Thymus (tissue), 11 donors: ENCODE results near the gene NDUFAF3. TPM values are rescaled to one million over a fixed set of nuclear protein-coding genes. Genes with fewer than 3 reads are reported as not detected.

Source experiments
- DNase-seq, 9 donors: peaks; one replicate each; pipeline ENCODE4 v3.0.0-alpha.2; 2013; ENCODE audit warnings: low spot score in 9 of 9, low read depth in 6 of 9, missing footprints in 1 of 9
- H3K27ac ChIP-seq, 2 donors: one replicate each; pipeline ENCODE4 v1.5.1; 2013; ENCODE audit warnings: control low read depth in 1 of 2, low read depth in 1 of 2, low read length in 1 of 2, mild to moderate bottlenecking in 1 of 2, moderate library complexity in 1 of 2
- H3K27me3 ChIP-seq, 2 donors: one replicate each; pipeline ENCODE4 v1.5.1; 2013; ENCODE audit warnings: low read length in 1 of 2; ENCODE audit not compliant: control insufficient read depth in 2 of 2, insufficient read depth in 1 of 2
- H3K36me3 ChIP-seq, 2 donors: one replicate each; pipeline ENCODE4 v1.5.1; 2013; ENCODE audit warnings: low read length in 1 of 2, mild to moderate bottlenecking in 1 of 2, moderate library complexity in 1 of 2; ENCODE audit not compliant: control insufficient read depth in 2 of 2, insufficient read depth in 2 of 2
- H3K4me1 ChIP-seq, 2 donors: one replicate each; pipeline ENCODE4 v1.5.1; 2013; ENCODE audit warnings: low read length in 2 of 2; ENCODE audit not compliant: control insufficient read depth in 2 of 2, insufficient read depth in 2 of 2
- H3K4me3 ChIP-seq, 2 donors: one replicate each; pipeline ENCODE4 v1.5.1; 2013; ENCODE audit warnings: low read length in 2 of 2, control low read depth in 1 of 2, mild to moderate bottlenecking in 1 of 2
- H3K9me3 ChIP-seq, 2 donors: one replicate each; pipeline ENCODE4 v1.5.1; 2013; ENCODE audit warnings: low read length in 1 of 2, mild to moderate bottlenecking in 1 of 2; ENCODE audit not compliant: control insufficient read depth in 2 of 2, insufficient read depth in 1 of 2
- WGBS: extraction: QIAGEN DNeasy Blood & Tissue Kit; methylation state at CpG from one replicate; pipeline ENCODE4 v1.1.7; 2013; 5-methylcytosine and 5-hydroxymethylcytosine counted together
- polyA plus RNA-seq: library from polyadenylated mRNA; stranded (reverse); fragments of 200-250 nt; gene quantifications from one replicate; pipeline ENCODE4 v1.2.3, GENCODE V29; 2013
- total RNA-seq: library from RNA; stranded (reverse); fragments of 120-200 nt; gene quantifications from one replicate; pipeline ENCODE4 v1.2.4, GENCODE V29; 2013
- donor health status: healthy.

Gene NDUFAF3
- total and polyA plus RNA-seq, 2 donors = 65.0 to 71.7 TPM

GRCh38 chr3:49057268-49057667, 35.3 kb downstream of the NDUFAF3 start:
- Histone ChIP-seq H3K27ac (no peak overlapping the region), H3K9me3 (no peaks in the 10 kb centered on the region), H3K36me3 (peaks cover 59 to 70% of the 10 kb centered on the region in 2 donors), H3K4me1 (no peaks in the 10 kb centered on the region), H3K27me3 (no peaks in the 10 kb centered on the region), H3K4me3 (no peak overlapping the region)
- no peak for DNase-seq
- 98% methylated on average over 10 of the region's 10 CpGs for whole genome bisulfite sequencing

- no peak overlapping the region for H3K27ac ChIP-seq
- no peak overlapping the region for H3K4me3 ChIP-seq
- no peaks in the 10 kb centered on the region for H3K4me1 ChIP-seq
- H3K36me3 ChIP-seq = peaks cover 60 to 68% of the 10 kb centered on the region in 2 donors
- no peaks in the 10 kb centered on the region for H3K27me3 ChIP-seq
- no peak for DNase-seq
- 98% methylated on average over 7 of the region's 7 CpGs for WGBS
- H3K9me3 ChIP-seq = no peaks in the 10 kb centered on the region
Measured at GRCh38 chr3:49058011-49058410, 36.1 kb downstream of the NDUFAF3 start.

Other genes with a start within 250 kb of the NDUFAF3 start
- gene PRKAR2A, start 174.2 kb upstream of the NDUFAF3 start, total RNA-seq = 8.0 TPM
- gene PRKAR2A, start 174.2 kb upstream of the NDUFAF3 start, polyA plus RNA-seq = 7.5 TPM
- 26.3 TPM for gene SLC25A20, start 123.2 kb upstream of the NDUFAF3 start, total RNA-seq
- 32.3 TPM for gene SLC25A20, start 123.2 kb upstream of the NDUFAF3 start, polyA plus RNA-seq
- 51.4 TPM for gene ARIH2, start 103.3 kb upstream of the NDUFAF3 start, total RNA-seq
- 57.8 TPM for gene ARIH2, start 103.3 kb upstream of the NDUFAF3 start, polyA plus RNA-seq
- 15.9 TPM for gene P4HTM, start 31.9 kb upstream of the NDUFAF3 start, total RNA-seq
- gene P4HTM, start 31.9 kb upstream of the NDUFAF3 start, polyA plus RNA-seq = 27.1 TPM
- gene WDR6, start 14.7 kb upstream of the NDUFAF3 start, total RNA-seq = 53.9 TPM
- gene WDR6, start 14.7 kb upstream of the NDUFAF3 start, polyA plus RNA-seq = 209 TPM
- gene DALRD3, start 3.5 kb upstream of the NDUFAF3 start, total RNA-seq = 27.5 TPM
- 35.0 TPM for gene DALRD3, start 3.5 kb upstream of the NDUFAF3 start, polyA plus RNA-seq
- 208 TPM for gene IMPDH2, start 7.3 kb downstream of the NDUFAF3 start, total RNA-seq
- 85.7 TPM for gene IMPDH2, start 7.3 kb downstream of the NDUFAF3 start, polyA plus RNA-seq
- gene QRICH1, start 72.0 kb downstream of the NDUFAF3 start, total RNA-seq = 75.8 TPM
- gene QRICH1, start 72.0 kb downstream of the NDUFAF3 start, polyA plus RNA-seq = 53.3 TPM
- gene QARS1, start 82.6 kb downstream of the NDUFAF3 start, total RNA-seq = 223 TPM
- 256 TPM for gene QARS1, start 82.6 kb downstream of the NDUFAF3 start, polyA plus RNA-seq
- 31.5 TPM for gene USP19, start 98.7 kb downstream of the NDUFAF3 start, total RNA-seq
- gene USP19, start 98.7 kb downstream of the NDUFAF3 start, polyA plus RNA-seq = 25.2 TPM
- 24.9 TPM for gene LAMB2, start 110.9 kb downstream of the NDUFAF3 start, total RNA-seq
- 102 TPM for gene LAMB2, start 110.9 kb downstream of the NDUFAF3 start, polyA plus RNA-seq
- gene CCDC71, start 144.2 kb downstream of the NDUFAF3 start, total RNA-seq = 19.4 TPM
- 15.5 TPM for gene CCDC71, start 144.2 kb downstream of the NDUFAF3 start, polyA plus RNA-seq
- gene KLHDC8B, start 149.5 kb downstream of the NDUFAF3 start, total RNA-seq = 9.4 TPM
- 24.4 TPM for gene KLHDC8B, start 149.5 kb downstream of the NDUFAF3 start, polyA plus RNA-seq